AG08395 (cell line): Measurements from ENCODE around the gene KCNJ10.

Source experiments
- DNase-seq: peaks from one replicate; pipeline ENCODE4 v3.0.0; 2012; ENCODE audit warnings: mixed read lengths, low spot score

The KCNJ10 gene

DNA sequence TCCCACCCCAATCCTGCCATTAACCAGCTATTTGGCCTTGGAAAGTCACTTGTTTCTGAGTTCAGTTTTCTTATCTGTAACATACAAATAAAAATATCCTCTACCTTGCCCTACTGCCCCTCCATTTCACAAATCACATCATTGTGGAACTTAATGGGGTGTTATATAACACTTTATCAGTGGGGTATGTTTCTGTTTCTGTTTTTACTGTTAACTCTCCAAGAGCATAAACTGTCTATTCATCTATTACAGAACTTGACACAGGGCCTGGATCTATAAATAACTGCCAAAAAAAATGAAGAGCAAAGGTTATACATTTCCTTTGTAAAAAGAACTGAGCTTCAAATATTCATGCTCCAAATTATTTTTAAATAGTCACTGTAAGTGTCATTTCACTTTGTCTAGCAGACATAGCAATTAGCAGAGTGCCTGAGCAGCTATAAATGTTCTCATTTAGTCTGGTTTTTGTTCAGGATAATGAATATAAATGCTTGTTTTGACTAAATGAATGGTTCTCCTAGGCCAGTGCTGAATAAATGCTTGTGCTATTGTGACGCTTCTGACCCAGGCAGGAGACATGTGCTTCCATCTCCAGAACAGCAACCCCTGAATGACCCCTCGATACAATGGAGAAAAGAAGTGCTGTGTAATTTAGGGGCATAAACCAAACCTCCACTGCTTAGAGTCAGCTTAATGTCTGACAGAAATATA, 45.6 kb downstream of the KCNJ10 start:
- no peak for DNase-seq

DNA sequence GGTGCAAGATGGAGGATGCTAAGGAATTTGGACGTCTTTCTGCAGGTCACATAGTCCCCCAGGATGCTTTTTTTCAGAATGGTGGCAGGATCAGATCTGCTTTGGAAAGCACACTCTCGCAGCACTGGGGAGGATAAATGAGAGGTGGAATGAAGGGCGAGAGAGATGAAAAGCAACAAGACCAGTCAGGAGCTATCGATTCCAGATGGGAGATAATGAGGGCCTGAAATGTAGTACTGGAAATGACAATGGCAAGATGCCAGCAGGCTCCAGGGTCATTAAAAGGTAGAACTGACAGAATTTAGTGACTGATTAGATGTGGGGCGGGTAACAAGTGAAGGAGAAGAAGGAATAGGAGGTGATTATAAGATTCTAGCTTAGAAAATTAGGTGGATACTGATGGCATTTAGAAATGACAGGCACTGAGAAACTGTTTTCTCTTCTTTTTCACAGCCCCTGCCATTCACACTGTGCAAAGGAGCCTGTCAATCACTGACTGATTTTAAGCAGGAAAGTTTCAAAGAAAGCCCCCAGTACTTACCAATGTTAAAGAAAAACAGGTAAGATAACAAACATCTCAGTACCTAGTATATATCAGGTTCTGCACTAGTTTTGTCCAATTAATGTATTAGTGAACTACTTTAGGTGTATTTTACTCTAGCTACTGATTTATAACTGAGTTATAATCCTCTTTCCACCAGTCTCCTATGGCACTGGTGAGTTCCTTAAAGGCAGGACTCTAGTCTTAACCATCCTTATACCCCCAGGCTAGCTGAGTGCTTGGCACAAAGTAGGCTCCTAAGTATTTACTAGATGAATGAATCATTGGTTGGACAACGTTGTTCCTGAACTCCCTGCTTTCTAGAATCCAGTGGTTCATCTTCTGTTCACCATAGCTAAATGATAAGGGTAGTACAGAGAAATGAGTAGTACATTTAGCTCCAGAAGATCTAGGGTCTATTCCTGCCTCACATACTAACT, 47.3 kb downstream of the KCNJ10 start:
- DNase-seq = no peak

DNA sequence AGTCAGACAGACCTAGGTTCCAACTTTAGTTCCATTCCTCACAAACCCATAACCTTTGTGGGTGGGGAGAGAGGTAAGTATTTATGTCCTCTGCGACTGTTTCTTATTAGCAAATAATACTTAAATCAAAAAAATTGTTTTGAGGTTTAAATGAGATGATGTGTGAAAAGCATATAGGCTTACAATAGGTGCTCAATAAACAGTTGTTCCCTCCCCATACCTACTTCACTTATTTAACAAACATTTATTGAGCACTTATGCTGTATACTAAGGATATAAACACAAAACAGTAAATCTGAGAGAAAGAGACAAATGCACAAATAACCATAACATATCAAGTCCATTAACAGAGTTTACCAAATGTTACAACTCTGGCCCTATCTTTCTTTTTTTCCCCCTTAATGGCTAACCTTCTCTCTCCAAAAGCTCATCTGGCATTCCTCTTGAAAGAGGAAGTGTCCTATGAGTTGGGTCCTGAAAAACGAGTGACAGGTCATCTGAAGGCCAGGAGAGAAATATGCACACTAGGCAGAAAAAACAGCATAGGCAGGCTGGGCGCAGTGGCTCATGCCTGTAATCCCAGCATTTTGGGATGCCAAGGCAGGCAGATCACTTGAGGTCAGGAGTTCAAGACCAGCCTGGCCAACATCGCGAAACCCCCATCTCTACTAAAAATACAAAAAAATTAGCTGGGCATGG, 48.4 kb downstream of the KCNJ10 start:
- DNase-seq = no peak

DNA sequence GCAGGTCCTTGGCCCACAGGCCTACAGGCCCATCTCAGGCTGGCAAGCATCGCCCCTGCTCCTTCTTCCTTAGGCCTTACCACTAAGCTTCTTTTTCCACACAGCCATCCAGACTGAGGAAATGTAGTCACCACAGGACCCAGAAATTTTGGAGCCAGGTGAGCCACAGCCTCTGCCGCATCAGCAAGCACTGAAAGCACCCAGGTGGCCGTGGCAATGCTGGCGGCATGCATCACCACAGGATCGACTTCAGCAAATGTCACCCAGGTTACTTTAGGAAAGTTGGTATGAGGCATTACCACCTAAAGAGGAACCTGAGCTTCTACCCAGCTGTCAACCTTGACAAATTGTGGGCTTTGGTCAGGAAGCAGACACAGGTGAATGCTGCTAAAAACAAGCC, 49.8 kb downstream of the KCNJ10 start:
- no peak for DNase-seq

DNA sequence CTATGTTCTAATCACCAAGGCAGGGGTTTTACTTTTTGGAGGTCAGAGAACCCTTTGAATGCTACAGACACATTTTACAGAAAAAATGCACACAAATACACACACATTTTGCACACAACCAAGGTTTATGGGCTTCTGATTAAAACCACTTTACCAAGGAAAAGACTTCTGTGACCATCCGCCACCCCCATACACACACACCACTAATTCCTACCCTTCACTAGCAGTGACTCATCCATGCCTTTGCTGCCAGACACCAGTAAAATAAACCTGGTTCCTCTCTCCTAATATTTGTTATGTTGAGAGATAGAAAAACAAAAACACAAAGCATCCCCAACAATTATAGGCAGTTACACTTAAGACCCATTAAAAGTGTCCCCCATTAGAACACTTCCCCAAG, 51.1 kb downstream of the KCNJ10 start:
- DNase-seq = peak; percentile 65

DNA sequence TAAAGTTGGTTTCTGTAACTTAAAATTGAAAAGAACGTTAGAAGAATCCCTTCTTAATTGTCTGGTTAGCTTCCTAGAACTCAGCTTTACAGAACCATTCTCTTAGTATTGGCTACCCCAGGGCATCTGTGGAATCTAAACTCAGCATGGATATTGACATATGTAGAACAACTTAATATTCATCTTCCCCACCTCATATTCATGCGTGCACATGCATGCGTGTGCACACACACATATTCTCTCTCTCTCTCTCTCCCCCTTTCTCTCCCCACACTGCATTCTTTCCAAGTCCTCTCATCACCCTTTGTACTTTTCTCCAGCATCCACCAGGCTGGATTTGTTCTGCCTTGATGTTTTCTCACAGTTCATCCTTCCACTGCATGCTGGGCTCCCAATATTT, 51.6 kb downstream of the KCNJ10 start:
- no peak for DNase-seq

DNA sequence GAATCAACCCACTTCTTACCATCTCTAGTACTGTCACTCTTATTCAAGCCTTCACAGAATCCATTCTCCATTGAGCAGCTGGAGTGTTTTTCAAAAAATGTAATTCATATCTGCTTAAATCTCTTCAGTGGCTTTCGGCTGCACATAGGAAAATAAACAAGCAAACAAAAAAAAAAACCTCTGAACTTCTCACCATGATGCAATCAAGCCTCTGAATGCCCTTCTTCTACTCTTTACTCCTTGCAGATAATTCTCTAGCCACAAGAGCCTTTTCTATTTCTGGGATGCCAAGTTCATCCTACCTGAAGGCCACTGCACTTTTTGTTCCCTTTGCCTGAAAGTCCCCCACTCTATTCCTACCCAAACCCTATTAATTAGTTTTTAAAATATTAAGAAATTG, 52.4 kb downstream of the KCNJ10 start:
- no peak for DNase-seq

DNA sequence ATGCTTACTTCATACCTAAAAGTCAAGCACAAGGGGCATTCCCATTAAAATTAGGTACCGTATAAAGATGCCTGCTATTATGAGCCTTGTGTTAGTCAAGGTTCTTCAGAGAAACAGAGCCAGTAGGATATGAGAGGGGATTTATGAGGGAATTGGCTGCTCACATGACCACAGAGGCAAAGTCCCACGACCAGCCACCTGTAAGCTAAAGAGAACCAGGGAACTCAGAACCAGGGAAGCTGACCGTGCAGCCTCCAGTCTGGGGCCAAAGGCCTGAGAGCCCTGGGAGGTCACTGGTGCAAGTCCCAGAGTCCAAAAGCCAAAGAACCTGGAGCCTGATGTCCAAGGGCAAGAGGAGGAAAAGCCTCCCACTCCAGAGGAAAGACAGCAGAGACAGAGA, 58.2 kb downstream of the KCNJ10 start:
- DNase-seq = no peak

DNA sequence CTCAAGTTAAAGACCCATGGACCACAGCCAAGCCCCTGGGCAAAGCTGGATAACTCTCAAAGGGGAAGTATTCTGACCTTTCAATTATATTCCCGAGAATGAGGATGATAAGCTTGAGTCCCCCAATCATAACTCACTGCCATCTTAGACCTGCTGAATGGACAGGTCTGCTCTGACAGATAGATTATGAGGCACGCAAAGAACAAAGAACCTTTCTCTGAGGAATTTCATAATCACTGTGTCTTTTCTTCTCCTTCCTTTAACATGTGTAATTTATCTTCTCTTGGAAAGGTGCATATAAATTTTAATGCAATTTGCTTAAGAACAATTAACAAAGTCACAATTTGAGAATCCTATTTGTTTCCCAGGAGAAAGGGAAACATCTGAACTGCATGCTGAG, 60.2 kb downstream of the KCNJ10 start:
- DNase-seq = no peak

DNA sequence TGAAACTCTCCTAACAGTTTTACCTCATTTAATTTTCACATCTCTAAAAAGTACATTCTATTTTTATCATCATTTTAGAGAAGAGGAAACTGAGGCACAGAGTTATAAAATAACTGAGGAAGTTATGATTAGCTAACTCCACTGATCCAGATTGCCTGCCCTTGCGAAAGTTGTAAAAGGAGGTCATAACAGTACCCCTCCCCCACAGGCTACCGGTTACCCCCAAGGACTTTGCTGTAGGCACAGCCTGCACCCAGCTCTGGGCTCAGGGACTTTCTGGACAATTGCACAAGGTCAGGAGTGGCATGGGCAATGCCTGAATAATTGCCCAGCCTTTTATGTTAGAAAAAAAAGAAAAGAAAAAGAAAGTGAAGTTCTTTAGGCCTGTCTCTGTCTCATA, 60.9 kb downstream of the KCNJ10 start:
- DNase-seq = no peak

DNA sequence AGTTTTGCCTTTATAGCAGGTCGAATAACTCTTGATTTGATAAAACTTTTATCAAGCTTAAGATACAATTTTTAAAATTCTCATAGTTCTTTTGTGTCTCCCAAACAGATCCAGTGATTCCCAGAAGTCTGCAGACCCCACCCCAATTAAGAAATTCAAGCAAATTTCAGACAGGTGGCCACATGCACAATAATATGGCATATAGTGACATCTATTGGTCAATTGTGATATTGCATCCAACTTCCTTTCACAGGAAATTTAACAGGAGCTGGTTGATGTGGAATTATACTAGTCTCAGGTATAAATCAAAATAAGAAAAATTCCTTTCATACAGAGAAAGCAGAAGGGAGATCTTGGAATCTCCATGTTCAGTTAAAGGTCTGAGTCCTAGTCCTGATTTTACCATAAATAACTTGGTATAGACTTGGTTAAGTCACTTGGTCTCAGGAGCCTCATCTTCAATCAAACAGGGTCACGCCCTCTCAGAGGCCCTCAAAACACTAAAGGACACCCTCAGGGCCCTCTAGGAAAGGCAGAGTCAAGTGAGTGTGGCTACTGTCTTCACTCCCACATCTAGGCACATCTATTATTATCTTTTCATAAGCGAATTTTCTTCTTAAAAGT, 62.3 kb downstream of the KCNJ10 start:
- DNase-seq = peak; percentile 17

DNA sequence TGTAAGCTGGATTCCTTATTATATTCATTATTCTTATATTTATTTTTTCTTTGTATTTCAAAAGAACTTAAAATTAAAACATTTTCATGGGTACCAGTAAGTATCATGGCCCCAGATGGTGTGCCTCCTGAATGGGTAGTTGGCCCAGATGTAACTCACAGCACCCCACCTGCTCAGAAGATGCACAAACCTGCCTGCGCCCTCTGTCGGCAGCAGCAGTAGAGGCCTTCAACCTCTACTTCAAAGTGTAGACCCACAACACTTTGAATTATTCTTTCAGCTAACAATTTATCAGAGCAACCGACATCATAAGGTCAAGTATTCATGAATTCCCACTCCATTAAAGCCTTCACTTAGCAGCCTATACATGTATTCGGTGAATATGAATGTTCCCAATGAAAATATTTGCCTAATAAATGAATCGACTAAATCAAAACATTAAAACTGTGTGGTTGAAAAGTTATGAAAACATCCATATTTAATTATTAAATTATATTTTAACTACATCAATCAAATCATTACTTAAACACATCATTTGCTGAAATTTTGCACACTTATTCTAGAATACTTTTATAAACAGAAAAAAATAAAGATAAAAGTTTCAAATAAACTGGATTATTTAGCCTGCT, 63.5 kb downstream of the KCNJ10 start:
- DNase-seq = peak; percentile 78

DNA sequence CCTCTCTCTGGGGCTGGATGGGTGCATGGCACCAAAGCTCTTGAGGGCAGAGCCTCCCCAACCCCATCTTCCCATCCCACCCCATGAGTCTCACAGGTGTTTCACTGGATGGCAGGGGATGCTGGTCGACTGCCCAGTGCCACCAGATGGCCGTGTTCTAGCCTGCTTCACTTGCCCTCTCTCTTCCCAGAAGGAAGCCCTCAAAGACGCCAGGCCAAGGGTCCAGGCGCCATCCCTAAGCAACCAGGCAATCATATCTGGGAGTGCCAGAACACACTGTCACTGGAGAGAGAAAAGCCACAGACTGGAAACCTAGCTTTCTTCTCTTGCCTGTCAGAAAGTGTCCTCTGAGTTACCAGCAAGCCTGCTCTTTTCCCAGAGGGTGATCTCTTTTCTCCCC, 64.9 kb downstream of the KCNJ10 start:
- DNase-seq = no peak

DNA sequence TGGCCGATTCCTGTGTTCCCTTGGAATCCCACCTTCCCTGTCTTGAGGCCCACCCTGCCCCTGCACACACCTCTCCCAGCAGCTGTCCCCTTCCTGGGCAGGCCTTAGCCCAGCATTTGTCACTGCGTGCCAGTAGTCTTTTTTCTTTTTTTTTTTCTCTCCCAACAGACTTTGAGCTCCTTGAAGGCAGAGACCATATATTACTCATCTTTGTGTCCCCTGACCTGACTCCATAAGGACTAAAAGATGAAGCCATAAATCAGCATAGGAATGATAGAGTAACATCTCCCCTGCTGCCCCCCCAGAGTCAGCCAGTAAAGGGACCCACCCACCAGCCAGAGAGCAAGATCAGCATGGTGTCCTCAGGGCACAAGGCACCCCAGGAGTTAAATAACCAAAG, 65.5 kb downstream of the KCNJ10 start:
- no peak for DNase-seq

DNA sequence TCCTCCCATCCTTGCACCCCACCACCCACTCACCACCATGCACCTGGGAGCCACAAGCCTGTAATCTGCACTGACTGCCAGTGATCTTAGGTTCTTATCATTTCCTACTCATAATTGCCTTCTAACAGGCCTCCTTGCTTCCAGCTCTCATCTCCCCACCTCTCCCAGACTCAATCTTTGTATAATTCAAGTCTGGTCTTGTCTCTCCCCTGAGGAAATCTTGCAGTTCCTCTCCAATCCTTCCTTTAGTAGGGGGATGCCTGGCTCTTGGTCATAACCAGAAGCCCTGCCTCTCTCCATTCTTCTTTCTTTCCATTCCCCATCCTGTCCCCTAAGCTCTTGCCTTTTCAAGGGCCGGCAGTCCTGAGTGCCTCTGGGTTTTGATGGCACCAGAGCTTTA, 66.0 kb downstream of the KCNJ10 start:
- DNase-seq = no peak

DNA sequence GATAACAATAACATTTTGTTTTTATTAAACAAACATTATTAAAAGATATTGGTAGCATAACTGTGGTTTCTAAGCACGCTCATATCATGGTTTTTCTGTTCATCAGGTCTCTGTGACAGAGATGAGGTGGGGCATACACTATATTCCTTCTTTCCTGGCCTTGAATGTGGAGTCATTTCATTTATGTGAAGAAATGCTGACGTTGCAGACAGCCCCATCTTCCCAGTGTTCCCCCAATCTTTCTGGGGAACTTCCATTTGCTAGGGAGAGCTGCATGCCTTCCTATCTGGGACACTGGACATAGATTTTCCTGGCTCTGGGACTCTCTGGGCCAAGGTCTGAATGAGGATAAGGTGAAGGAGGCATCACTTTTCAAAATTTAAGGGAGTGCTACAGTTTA, 68.5 kb downstream of the KCNJ10 start:
- DNase-seq = no peak

DNA sequence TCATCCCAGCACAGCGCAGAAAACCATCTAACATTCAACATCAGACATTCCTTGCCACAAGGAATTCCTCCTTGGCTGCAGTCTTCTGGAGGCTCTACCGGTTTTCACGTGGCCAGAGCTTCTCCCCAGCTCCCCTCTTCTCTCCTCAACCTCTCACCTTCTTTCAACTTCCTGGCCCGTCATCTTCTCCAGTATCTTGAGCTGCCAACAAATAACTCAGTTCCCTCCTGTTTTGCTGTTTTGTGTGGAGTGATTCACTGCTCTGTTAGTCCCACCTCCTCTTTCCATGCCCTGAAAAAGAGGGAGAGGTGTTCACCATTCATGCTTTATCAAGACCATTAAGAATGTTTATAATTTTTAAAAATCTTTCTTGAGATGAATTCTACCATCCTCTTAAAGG, 70.8 kb downstream of the KCNJ10 start:
- DNase-seq = peak; percentile 21

DNA sequence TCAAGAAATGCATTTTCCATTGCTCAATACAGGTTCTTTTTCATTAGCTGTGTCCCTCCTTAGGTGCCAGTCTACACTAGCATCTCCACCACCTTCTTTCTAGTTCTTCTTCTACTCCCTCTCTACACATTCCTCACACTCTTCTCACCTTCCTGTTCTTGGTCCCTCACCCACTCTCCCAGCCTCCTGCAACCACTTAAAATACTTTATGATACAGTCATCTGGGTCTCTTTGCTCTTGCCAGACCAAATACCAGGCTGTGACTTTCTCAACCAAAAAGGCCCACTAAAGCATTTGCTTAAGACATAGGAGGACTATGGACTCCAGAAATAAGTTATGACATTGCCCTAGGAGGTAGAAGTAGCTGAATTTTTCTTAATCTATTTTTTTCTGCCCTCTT, 73.3 kb downstream of the KCNJ10 start:
- DNase-seq = peak; percentile 90

DNA sequence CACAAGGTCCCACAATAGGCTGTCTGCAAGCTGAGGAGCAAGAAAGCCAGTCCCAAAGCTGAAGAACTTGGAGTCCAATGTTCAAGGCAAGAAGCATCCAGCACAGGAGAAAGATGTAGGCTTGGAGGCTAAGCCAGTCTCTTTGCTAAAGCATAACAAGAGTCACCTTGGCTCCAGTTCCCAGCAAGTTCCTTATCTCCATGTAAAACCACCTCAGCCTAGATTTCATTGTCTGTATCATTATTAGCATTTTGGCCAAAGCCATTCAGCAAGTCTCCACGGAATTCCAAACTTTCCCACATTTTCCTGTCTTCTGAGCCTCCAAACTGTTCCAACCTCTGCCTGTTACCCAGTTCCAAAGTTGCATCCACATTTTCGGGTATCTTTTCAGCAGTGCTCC, 75.1 kb downstream of the KCNJ10 start:
- DNase-seq = no peak

DNA sequence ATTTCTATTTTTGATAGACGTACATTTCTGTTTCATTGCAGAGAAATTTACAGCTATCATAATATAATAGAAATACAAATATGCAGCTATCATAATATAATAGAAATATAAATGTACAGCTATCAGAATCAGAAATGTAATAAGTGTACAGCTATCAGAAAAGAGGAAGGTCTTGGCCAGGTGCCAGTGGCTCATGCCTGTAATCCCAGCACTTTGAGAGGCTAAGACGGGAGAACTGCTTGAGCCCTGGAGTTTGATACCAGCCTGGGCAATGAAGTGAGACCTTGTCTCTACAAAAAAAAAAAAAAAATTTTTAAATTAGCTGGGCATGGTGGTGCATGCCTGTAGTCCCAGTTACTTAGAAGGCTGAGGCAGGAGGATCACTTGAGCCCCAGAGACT, 76.0 kb downstream of the KCNJ10 start:
- DNase-seq = no peak

DNA sequence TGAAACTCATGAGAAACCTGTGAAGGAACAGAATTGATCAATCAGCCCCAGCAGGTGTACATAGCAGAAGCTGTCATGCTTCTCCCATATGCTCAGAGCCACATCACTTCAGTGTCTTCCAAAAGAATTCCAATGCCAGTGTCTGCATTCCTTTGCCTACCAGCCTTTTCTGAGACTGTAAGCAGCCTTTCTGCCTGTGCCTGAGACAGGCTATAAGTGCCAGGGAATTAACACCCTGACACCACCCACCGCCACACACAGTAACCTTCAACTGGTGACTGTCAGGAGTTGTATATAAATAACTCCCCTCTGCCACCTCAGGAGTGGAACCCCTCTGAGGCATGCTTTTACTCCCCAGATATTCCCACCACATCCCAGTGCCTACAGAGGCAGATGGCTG, 77.8 kb downstream of the KCNJ10 start:
- peak; percentile 17 for DNase-seq

DNA sequence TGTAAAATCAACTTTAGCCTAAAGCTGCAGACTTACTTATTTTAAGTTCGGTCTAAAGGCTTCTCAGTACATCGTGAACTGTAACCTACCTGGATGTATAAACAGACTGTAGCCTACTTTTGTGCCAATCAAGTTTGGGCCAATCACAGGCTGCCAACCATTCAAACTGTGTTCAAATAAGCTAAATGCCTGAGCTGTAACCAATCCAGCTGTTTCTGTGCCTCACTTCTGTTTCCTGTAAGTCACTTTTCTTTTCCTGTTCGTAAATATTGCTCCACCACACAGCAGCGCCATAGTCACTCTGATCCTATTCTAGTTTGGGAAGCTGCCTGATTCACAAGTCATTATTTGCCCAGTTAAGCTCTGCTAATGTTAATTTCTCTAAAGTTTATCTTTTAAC, 78.4 kb downstream of the KCNJ10 start:
- peak; percentile 17 for DNase-seq
